GM21390 (cell line): ENCODE data around the gene NPY2R.

Experiments
- ATAC-seq: cut with Tn5 transposase; IDR thresholded peaks from one replicate; pipeline ENCODE4 v1.9.1; 2021; ENCODE audit not compliant: unreplicated experiment

NPY2R gene

DNA sequence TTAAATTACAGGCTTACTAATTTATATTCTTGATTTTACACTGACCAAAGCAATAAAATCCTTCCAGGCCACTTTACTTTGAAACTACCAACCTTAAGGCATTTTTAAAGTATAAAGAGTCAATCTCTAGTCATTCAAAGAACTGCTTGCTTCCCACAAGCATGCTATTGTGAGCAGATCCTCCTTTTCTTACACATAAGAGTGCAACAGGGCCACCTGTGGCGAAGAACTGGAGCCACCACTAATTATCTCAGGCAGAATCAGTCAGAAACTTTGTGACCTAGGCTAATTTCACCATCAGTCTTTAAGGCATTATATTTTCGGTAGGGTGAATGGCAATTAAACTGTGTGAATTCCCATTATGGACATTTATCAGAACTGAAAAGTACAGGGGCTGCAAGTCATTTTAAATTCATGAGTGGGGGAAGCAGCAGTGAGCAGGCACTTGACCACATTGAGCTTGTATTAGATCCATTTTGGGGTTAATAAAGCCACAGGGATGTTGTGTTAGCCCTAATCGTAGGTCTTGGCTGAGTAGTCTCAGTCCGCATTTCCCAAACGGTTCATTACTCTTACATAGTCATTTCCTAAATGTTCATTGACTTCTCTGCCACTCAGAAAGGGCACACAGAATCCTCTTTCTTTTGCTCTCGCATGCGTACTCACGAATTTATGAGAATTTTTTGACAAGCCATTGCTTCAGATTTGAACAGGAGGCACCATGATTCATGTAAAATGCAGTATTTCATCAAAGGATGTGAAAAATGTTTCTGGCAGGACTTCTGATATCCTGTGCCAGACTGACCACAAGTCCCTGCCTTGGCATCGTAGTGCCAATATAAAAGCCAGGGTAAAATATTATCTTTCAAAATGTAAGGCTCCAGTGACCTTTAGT is 39.8 kb downstream of the NPY2R start:
- no peak for ATAC-seq

DNA sequence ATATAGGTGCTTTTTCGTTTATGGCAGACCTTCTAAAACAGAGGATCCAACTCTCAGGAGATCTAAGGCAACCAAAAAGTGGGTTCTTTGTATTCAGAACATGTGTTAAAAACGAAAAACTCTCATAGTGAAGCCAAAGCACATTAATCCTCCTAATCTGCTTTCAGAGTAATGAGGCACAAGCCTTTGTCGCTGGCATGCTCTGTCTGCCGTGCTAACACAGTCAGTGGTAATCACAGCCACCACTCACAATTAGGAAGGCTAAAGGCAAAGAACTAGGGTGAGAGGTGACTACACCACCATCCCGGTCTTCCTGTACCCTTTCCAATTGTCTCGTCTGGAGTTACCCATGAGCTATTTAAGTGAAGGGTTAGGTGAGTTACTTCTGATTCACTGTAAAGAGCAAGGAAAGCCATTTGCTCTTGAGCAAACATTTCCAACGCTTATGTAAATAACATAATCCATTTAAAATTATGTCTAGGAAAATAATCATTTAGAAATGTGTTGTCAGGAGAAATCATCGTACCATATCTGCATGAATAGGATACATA is 40.7 kb downstream of the NPY2R start:
- ATAC-seq = no peak

DNA sequence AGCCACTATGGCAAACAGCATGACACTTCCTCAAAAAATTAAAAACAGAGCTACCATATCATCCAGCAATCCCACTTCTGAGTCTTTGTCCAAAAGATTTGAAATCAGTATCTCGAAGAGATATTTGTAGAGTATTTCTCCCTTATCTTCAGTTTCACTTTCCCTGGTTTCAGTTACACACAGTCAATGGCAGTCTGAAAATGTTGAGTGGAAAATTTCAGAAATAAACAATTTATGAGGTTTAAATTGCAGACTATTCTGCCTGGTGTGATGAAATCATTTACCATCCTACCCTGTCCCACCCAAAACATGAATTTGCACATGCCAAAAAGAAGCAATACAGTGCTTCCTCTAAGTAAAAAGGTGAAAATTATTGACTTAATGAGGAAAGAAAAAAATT is 43.9 kb downstream of the NPY2R start:
- ATAC-seq = no peak

DNA sequence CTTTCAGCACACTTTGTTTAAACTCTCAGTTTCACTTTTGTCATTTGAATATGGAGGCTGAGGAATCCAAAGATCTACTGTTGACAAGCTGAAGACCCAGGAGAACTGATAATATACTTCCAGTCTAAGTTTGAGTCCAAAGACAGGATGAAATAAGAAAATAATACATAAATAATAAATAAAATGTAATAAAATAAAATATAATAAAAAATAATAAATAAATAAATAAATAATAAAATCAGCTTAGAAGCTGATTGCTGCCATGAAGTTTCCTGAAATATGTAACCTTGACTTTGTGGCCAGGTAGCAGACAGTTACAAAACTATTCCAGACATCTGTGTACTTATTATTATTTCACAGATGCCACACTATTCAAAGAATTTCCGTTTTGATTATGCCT is 55.0 kb downstream of the NPY2R start:
- ATAC-seq = no peak

DNA sequence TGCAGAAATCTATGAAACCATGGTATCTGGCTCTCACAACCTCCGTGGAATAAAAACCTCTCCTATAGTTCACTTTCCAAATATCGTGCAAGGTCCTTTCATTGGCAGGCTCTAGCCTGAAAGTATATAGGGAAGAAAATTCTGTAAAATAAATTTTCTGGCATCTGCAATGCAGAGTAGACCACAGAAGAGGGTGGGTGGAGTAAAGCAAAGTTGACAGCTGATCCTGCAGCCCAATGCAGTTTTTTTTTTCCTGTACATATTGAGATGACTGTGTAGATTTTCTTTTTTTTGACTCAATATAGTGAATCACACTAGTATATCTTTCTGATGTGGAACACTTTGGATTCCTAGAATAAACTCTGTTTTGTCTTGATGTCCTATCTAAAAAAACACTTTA is 56.7 kb downstream of the NPY2R start:
- ATAC-seq = no peak
